NB4 (cell line): ENCODE results near the gene APP.

Experiments
- MAX ChIP-seq: IDR thresholded peaks from 2 replicates; pipeline ENCODE4 v1.6.1; 2011; ENCODE audit warnings: low read depth, low read length
- POLR2A ChIP-seq: IDR thresholded peaks from 2 replicates; pipeline ENCODE4 v1.6.1; 2011; ENCODE audit warnings: mild to moderate bottlenecking; ENCODE audit not compliant: insufficient read length; ENCODE audit errors: extremely low read depth
- TF ChIP-seq, protein P1 (sequence below): IDR thresholded peaks from one replicate; pipeline ENCODE4 v1.5.1; 2012; ENCODE audit warnings: low read depth, low read length

DNA sequence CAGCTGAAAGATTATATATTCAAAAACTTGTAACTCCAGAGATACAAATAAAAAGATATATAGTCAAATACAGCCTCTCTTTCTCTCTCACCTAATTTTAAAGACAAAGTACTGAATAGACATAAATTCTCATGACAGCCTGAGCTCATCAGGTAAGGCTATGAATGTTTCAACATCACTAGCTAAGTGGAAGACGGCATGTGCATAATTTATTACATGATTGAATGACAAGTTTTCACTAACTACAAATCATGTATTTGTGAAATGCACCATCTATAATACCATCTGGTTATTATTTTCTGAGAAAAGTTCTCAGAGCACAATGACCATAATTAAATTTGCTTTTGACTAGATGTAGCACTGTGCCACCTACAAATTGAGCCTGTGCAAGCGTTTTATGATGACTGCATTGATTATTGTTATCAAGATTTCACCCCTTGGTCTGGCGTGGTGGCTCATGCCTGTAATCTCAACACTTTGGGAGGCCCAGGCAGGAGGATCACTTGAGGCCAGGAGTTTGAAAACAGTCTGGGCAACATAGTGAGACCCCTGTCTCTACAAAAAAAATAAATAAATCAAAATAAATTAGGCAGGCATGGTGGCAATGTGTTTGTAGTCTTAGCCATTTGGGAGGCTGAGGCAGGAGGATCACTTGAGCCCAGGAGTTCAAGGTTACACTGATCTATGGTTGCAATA, 128.2 kb downstream of the APP start:
- TF ChIP-seq, protein P1, sequence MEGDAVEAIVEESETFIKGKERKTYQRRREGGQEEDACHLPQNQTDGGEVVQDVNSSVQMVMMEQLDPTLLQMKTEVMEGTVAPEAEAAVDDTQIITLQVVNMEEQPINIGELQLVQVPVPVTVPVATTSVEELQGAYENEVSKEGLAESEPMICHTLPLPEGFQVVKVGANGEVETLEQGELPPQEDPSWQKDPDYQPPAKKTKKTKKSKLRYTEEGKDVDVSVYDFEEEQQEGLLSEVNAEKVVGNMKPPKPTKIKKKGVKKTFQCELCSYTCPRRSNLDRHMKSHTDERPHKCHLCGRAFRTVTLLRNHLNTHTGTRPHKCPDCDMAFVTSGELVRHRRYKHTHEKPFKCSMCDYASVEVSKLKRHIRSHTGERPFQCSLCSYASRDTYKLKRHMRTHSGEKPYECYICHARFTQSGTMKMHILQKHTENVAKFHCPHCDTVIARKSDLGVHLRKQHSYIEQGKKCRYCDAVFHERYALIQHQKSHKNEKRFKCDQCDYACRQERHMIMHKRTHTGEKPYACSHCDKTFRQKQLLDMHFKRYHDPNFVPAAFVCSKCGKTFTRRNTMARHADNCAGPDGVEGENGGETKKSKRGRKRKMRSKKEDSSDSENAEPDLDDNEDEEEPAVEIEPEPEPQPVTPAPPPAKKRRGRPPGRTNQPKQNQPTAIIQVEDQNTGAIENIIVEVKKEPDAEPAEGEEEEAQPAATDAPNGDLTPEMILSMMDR: no peak
- TF ChIP-seq POLR2A: no peak
- TF ChIP-seq MAX: no peak
